Activated B cell treated with CpG ODN at 0.5 μM for 24 hours (primary cell): Measurements from ENCODE around the gene PREPL. TPM values are rescaled to one million over a fixed set of nuclear protein-coding genes. Genes with fewer than 3 reads are reported as not detected.

Experiments
- ATAC-seq: fragments of 200-7000 bp; cut with Tn5 transposase; one replicate; pipeline ENCODE4 v1.10.0; 2021; ENCODE audit warnings: low read depth, mild to moderate bottlenecking, moderate library complexity
- CTCF ChIA-PET: fragments of 350-600 bp; sonication (Branson Sonifier 250); formaldehyde crosslinking; loops from one replicate; lab custom pipeline; 2021; ENCODE audit warnings: antibody characterized with exemption; lab: Charles Lee
- POLR2A ChIA-PET: fragments of 350-600 bp; sonication (Branson Sonifier 250); formaldehyde crosslinking; loops from one replicate; lab custom pipeline; 2021; ENCODE audit warnings: antibody characterized with exemption; lab: Charles Lee
- DNase-seq: peaks from one replicate; pipeline ENCODE4 v3.0.0; 2022
- H3K27ac Mint-ChIP-seq: one replicate; pipeline ENCODE4 v1.8.0; 2020; ENCODE audit warnings: mixed read lengths
- H3K27me3 Mint-ChIP-seq: one replicate; pipeline ENCODE4 v1.8.0; 2021; ENCODE audit warnings: mixed read lengths
- H3K36me3 Mint-ChIP-seq: one replicate; pipeline ENCODE4 v1.8.0; 2021; ENCODE audit warnings: low read depth, mixed read lengths
- H3K4me1 Mint-ChIP-seq: one replicate; pipeline ENCODE4 v1.8.0; 2021; ENCODE audit warnings: mixed read lengths
- H3K4me3 Mint-ChIP-seq: one replicate; pipeline ENCODE4 v1.8.0; 2020; ENCODE audit warnings: mild to moderate bottlenecking, mixed read lengths
- H3K9me3 Mint-ChIP-seq: one replicate; pipeline ENCODE4 v1.8.0; 2020; ENCODE audit warnings: mixed read lengths
- CTCF ChIP-seq: fragments of 200-600 bp; IDR thresholded peaks from one replicate; pipeline ENCODE4 v1.8.0; 2022; ENCODE audit warnings: antibody characterized with exemption, mild to moderate bottlenecking
- intact Hi-C: fragments of 100-400 bp; cut with micrococcal nuclease; formaldehyde crosslinking; loops from one replicate; pipeline ENCODE4 v1.15.1; 2024
- total RNA-seq: library from RNA; stranded (reverse); gene quantifications from 2 replicates; pipeline ENCODE4 v1.2.3, GENCODE V29; 2022

The PREPL gene
- total RNA-seq, 1 donor from 2014 or later = 33.3 TPM

GRCh38 chr2:44326548-44327264 lies 34.6 kb downstream of the PREPL start:
- no peak for DNase-seq
- no peaks in the 10 kb centered on the region for H3K9me3 Mint-ChIP-seq
- intact Hi-C loops = no loop called here
- ChIA-PET POLR2A (interaction anchor here (0.6 to 0.7 kb wide), 2 partner anchors 79 to 106 kb away, joined by 3 read pairs; no protein-coding TSS in a partner anchor), CTCF (no interaction called here)
- H3K27ac Mint-ChIP-seq = no peak overlapping the region
- no peak for TF ChIP-seq CTCF
- H3K4me1 Mint-ChIP-seq = no peaks in the 10 kb centered on the region
- H3K27me3 Mint-ChIP-seq = no peaks in the 10 kb centered on the region
- H3K4me3 Mint-ChIP-seq = no peak overlapping the region
- no peak for ATAC-seq
- peaks cover 80% of the 10 kb centered on the region for H3K36me3 Mint-ChIP-seq

- no peaks in the 10 kb centered on the region for H3K9me3 Mint-ChIP-seq
- DNase-seq (no peak), ATAC-seq (no peak)
- ChIA-PET POLR2A (interaction anchor here (0.6 kb wide), 1 partner anchor 33 kb away, joined by 4 read pairs; no protein-coding TSS in a partner anchor), CTCF (no interaction called here)
- intact Hi-C loops = no loop called here
- no peak overlapping the region for H3K27ac Mint-ChIP-seq
- no peak for TF ChIP-seq CTCF
- H3K27me3 Mint-ChIP-seq = no peaks in the 10 kb centered on the region
- H3K4me3 Mint-ChIP-seq = no peak overlapping the region
- H3K4me1 Mint-ChIP-seq = no peaks in the 10 kb centered on the region
- peaks cover 80% of the 10 kb centered on the region for H3K36me3 Mint-ChIP-seq
Measured at GRCh38 chr2:44325897-44326296, 35.4 kb downstream of the PREPL start.

GRCh38 chr2:44324971-44325426 lies 36.3 kb downstream of the PREPL start:
- H3K27ac Mint-ChIP-seq = no peak overlapping the region
- ChIA-PET POLR2A (no interaction called here), CTCF (interaction anchor here (0.8 kb wide), 1 partner anchor 29 kb away, joined by 4 read pairs; no protein-coding TSS in a partner anchor)
- DNase-seq (no peak), ATAC-seq (no peak)
- no peak for TF ChIP-seq CTCF
- intact Hi-C loops = no loop called here
- no peaks in the 10 kb centered on the region for H3K9me3 Mint-ChIP-seq
- peaks cover 80% of the 10 kb centered on the region for H3K36me3 Mint-ChIP-seq
- H3K4me1 Mint-ChIP-seq = no peaks in the 10 kb centered on the region
- H3K27me3 Mint-ChIP-seq = no peaks in the 10 kb centered on the region
- H3K4me3 Mint-ChIP-seq = no peak overlapping the region

- H3K36me3 Mint-ChIP-seq = peaks cover 82% of the 10 kb centered on the region
- DNase-seq (no peak), ATAC-seq (no peak)
- CTCF ChIA-PET = no interaction called here
- H3K4me1 Mint-ChIP-seq = no peaks in the 10 kb centered on the region
- POLR2A ChIA-PET = no interaction called here
- no peak overlapping the region for H3K4me3 Mint-ChIP-seq
- intact Hi-C loops = no loop called here
- no peaks in the 10 kb centered on the region for H3K9me3 Mint-ChIP-seq
- no peak overlapping the region for H3K27ac Mint-ChIP-seq
- no peaks in the 10 kb centered on the region for H3K27me3 Mint-ChIP-seq
- TF ChIP-seq CTCF = no peak
Measured at GRCh38 chr2:44321360-44321759, 39.9 kb downstream of the PREPL start.

- CTCF ChIA-PET = no interaction called here
- no peak overlapping the region for H3K27ac Mint-ChIP-seq
- TF ChIP-seq CTCF = no peak
- no peak overlapping the region for H3K4me3 Mint-ChIP-seq
- peaks cover 83% of the 10 kb centered on the region for H3K36me3 Mint-ChIP-seq
- no peak for DNase-seq
- intact Hi-C loops = no loop called here
- ATAC-seq = no peak
- no peaks in the 10 kb centered on the region for H3K9me3 Mint-ChIP-seq
- no peaks in the 10 kb centered on the region for H3K4me1 Mint-ChIP-seq
- POLR2A ChIA-PET = interaction anchor here (0.6 kb wide), 1 partner anchor 694 kb away, joined by 3 read pairs; no protein-coding TSS in a partner anchor
- H3K27me3 Mint-ChIP-seq = no peaks in the 10 kb centered on the region
Measured at GRCh38 chr2:44320832-44321231, 40.5 kb downstream of the PREPL start.
